ENCODE measurements around the gene ORM2. TPM values are rescaled to one million over a fixed set of nuclear protein-coding genes. Genes with fewer than 3 reads are reported as not detected.
"Not testable (repeated sequence)": the region's sequence is repeated elsewhere in the genome, so short reads cannot be mapped to it uniquely, and the experiment has no call there.

Gene ORM2
- total RNA-seq, 2 donors from 2014 or later: 0.59 to 0.80 TPM

DNA sequence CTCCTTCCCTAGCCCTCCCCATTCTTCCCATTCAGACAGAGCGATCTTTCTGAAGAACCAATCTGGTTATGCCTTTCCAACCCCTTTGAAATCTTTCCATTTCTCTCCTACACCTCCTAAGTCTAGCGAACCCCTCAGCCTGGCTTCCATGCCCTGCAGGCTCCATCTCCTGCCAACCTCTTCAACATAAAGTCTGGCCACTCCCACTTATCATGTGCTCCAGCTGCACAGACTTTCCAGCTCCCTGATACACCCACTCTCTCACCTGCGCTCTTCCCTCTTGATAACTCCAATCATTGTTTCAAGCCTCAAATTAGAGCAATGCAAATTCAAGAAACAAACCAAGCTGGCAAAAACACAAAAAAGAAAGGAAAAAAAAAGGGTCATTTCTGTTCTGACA, 10.5 kb upstream of the ORM2 start:
- no peaks in the 10 kb centered on the region for H3K27me3 Mint-ChIP-seq (ENCODE audit: insufficient read depth)
- WGBS, 2 experiments (ENCODE audit: insufficient coverage in 1 of 2, insufficient read length in 1 of 2): 88 to 91% methylated on average over 2 to 3 of the region's 3 CpGs

GRCh38 chr9:114320710-114321109, 9.0 kb upstream of the ORM2 start:
- DNase-seq: peak; percentile 9
- not testable (repeated sequence) for H3K27ac Mint-ChIP-seq; H3K9me3 ChIP-seq (ENCODE audit: control insufficient read depth, low read length); H3K4me3 ChIP-seq (ENCODE audit: low read length); H3K4me1 Mint-ChIP-seq; H3K27me3 ChIP-seq (ENCODE audit: control insufficient read depth, insufficient read depth, low read length, poor library complexity, severe bottlenecking); H3K36me3 ChIP-seq (ENCODE audit: control insufficient read depth, insufficient read depth, low read length); H3K27me3 Mint-ChIP-seq (ENCODE audit: insufficient read depth); H3K4me1 ChIP-seq (ENCODE audit: control insufficient read depth, insufficient read depth, low read length); H3K27ac ChIP-seq (ENCODE audit: low read depth, low read length); H3K36me3 Mint-ChIP-seq (ENCODE audit: low read depth); H3K9ac ChIP-seq (ENCODE audit: extremely low read depth, low read length, poor library complexity, severe bottlenecking); H3K9me3 Mint-ChIP-seq; H3K4me3 Mint-ChIP-seq
- 99 to 100% methylated on average over 2 to 7 of the region's 7 CpGs for WGBS, 2 experiments (ENCODE audit: insufficient coverage in 1 of 2, insufficient read length in 1 of 2)

More for the DNA sequence above, 10.5 kb upstream of the ORM2 start:
- no peak overlapping the region for H3K27ac ChIP-seq (ENCODE audit: low read depth, low read length)
- no peak overlapping the region for H3K4me3 Mint-ChIP-seq
- no peaks in the 10 kb centered on the region for H3K9me3 ChIP-seq (ENCODE audit: control insufficient read depth, low read length)
- no peak overlapping the region for H3K27ac Mint-ChIP-seq
- H3K27me3 ChIP-seq (ENCODE audit: control insufficient read depth, insufficient read depth, low read length, poor library complexity, severe bottlenecking): no peaks in the 10 kb centered on the region
- H3K9ac ChIP-seq (ENCODE audit: extremely low read depth, low read length, poor library complexity, severe bottlenecking): no peak overlapping the region
- no peaks in the 10 kb centered on the region for H3K36me3 ChIP-seq (ENCODE audit: control insufficient read depth, insufficient read depth, low read length)
- no peaks in the 10 kb centered on the region for H3K4me1 ChIP-seq (ENCODE audit: control insufficient read depth, insufficient read depth, low read length)
- no peaks in the 10 kb centered on the region for H3K36me3 Mint-ChIP-seq (ENCODE audit: low read depth)
- DNase-seq: peak; percentile 19
- no peak overlapping the region for H3K4me3 ChIP-seq (ENCODE audit: low read length)
- no peaks in the 10 kb centered on the region for H3K9me3 Mint-ChIP-seq
- H3K4me1 Mint-ChIP-seq: no peaks in the 10 kb centered on the region
- TF ChIP-seq, protein P1, sequence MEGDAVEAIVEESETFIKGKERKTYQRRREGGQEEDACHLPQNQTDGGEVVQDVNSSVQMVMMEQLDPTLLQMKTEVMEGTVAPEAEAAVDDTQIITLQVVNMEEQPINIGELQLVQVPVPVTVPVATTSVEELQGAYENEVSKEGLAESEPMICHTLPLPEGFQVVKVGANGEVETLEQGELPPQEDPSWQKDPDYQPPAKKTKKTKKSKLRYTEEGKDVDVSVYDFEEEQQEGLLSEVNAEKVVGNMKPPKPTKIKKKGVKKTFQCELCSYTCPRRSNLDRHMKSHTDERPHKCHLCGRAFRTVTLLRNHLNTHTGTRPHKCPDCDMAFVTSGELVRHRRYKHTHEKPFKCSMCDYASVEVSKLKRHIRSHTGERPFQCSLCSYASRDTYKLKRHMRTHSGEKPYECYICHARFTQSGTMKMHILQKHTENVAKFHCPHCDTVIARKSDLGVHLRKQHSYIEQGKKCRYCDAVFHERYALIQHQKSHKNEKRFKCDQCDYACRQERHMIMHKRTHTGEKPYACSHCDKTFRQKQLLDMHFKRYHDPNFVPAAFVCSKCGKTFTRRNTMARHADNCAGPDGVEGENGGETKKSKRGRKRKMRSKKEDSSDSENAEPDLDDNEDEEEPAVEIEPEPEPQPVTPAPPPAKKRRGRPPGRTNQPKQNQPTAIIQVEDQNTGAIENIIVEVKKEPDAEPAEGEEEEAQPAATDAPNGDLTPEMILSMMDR (conservative IDR thresholded peaks at IDR 0.05): no peak

GRCh38 chr9:114321759-114322158, 7.9 kb upstream of the ORM2 start:
- no peak for DNase-seq
- TF ChIP-seq, protein P1 (conservative IDR thresholded peaks at IDR 0.05): no peak
- WGBS, 2 experiments (ENCODE audit: insufficient coverage in 1 of 2, insufficient read length in 1 of 2): 87 to 92% methylated on average over 6 to 8 of the region's 8 CpGs
- H3K27ac ChIP-seq (ENCODE audit: low read depth, low read length): no peak overlapping the region
- H3K4me3 Mint-ChIP-seq: no peak overlapping the region
- H3K4me3 ChIP-seq (ENCODE audit: low read length): no peak overlapping the region
- no peaks in the 10 kb centered on the region for H3K36me3 Mint-ChIP-seq (ENCODE audit: low read depth)
- H3K9me3 Mint-ChIP-seq: no peaks in the 10 kb centered on the region
- H3K36me3 ChIP-seq (ENCODE audit: control insufficient read depth, insufficient read depth, low read length): no peaks in the 10 kb centered on the region
- H3K4me1 Mint-ChIP-seq: no peaks in the 10 kb centered on the region
- no peaks in the 10 kb centered on the region for H3K9me3 ChIP-seq (ENCODE audit: control insufficient read depth, low read length)
- H3K27me3 Mint-ChIP-seq (ENCODE audit: insufficient read depth): no peaks in the 10 kb centered on the region
- H3K4me1 ChIP-seq (ENCODE audit: control insufficient read depth, insufficient read depth, low read length): no peaks in the 10 kb centered on the region
- no peak overlapping the region for H3K27ac Mint-ChIP-seq
- no peaks in the 10 kb centered on the region for H3K27me3 ChIP-seq (ENCODE audit: control insufficient read depth, insufficient read depth, low read length, poor library complexity, severe bottlenecking)
- H3K9ac ChIP-seq (ENCODE audit: extremely low read depth, low read length, poor library complexity, severe bottlenecking): no peak overlapping the region

DNA sequence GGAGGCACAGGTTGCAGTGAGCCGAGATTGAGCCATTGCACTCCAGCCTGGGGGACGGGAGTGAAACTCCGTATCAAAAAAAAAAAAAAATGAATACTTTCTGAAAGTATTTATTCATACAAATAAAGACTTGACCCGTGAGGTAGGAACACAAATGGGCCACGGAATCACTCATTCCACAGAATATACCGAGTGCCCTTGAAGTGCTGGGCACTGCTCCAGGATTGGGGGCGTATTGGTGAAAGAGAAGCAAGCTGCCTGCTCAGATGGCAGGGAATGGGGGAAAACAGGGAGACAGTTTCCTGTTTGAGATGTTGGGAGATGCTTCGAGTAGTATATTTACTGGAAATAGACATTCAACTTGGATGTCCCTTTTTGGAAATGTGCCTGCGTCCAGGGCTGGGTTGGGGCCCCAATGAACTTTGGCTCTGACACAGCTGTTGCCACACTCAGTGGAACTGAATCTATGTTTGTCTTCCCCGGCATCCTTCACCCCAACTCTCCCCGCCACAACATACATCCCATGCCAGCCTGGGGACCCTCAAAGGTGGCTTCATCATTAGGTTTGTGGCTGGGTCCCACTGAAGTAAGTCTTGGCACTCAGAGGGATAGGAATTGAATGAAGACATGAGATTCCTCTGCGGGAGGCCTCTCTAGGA, 7.4 kb upstream of the ORM2 start:
- not testable (repeated sequence) for H3K4me1 Mint-ChIP-seq; H3K36me3 Mint-ChIP-seq (ENCODE audit: low read depth); H3K9me3 Mint-ChIP-seq; DNase-seq; H3K36me3 ChIP-seq (ENCODE audit: control insufficient read depth, insufficient read depth, low read length); H3K27ac Mint-ChIP-seq; H3K27ac ChIP-seq (ENCODE audit: low read depth, low read length); H3K4me1 ChIP-seq (ENCODE audit: control insufficient read depth, insufficient read depth, low read length); H3K9ac ChIP-seq (ENCODE audit: extremely low read depth, low read length, poor library complexity, severe bottlenecking); H3K9me3 ChIP-seq (ENCODE audit: control insufficient read depth, low read length); H3K4me3 ChIP-seq (ENCODE audit: low read length); H3K27me3 Mint-ChIP-seq (ENCODE audit: insufficient read depth); H3K4me3 Mint-ChIP-seq; H3K27me3 ChIP-seq (ENCODE audit: control insufficient read depth, insufficient read depth, low read length, poor library complexity, severe bottlenecking)
- WGBS, 2 experiments (ENCODE audit: insufficient coverage in 1 of 2, insufficient read length in 1 of 2): 92 to 94% methylated on average over 4 to 8 of the region's 12 CpGs

DNA sequence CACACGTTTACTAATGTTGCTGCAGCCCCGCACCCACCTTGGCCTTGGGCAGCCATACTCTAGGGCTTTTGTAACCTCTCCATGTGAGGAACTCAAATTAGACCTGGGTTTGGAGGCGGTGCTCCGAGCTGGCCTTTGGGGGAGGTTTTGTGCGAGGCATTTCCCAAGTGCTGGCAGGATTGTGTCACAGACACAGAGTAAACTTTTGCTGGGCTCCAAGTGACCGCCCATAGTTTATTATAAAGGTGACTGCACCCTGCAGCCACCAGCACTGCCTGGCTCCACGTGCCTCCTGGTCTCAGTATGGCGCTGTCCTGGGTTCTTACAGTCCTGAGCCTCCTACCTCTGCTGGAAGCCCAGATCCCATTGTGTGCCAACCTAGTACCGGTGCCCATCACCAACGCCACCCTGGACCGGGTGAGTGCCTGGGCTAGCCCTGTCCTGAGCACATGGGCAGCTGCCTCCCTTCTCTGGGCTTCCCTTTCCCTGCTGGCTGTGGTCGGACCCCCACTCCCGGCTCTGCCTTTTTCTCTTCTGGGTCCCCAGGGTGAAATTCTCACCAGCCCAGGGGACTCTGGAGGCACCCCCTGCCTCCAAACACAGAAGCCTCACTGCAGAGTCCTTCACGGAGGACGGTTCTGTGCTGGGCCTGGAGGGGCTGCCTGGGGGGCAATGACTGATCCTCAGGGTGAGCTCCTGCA, 6.7 kb upstream of the ORM2 start, which contains the start of gene ORM1:
TSS of gene ORM1 (plus strand) at position 268 of the 701 bp plus-strand sequence. CDS start at position 304, 36 bp downstream.
- not testable (repeated sequence) for H3K9ac ChIP-seq (ENCODE audit: extremely low read depth, low read length, poor library complexity, severe bottlenecking); H3K4me1 Mint-ChIP-seq; H3K36me3 Mint-ChIP-seq (ENCODE audit: low read depth); H3K27me3 ChIP-seq (ENCODE audit: control insufficient read depth, insufficient read depth, low read length, poor library complexity, severe bottlenecking); H3K9me3 ChIP-seq (ENCODE audit: control insufficient read depth, low read length); H3K4me3 ChIP-seq (ENCODE audit: low read length); H3K9me3 Mint-ChIP-seq; H3K27ac Mint-ChIP-seq; H3K4me3 Mint-ChIP-seq; H3K4me1 ChIP-seq (ENCODE audit: control insufficient read depth, insufficient read depth, low read length); H3K27me3 Mint-ChIP-seq (ENCODE audit: insufficient read depth); H3K27ac ChIP-seq (ENCODE audit: low read depth, low read length); DNase-seq; H3K36me3 ChIP-seq (ENCODE audit: control insufficient read depth, insufficient read depth, low read length)
- WGBS, 2 experiments (ENCODE audit: insufficient coverage in 1 of 2, insufficient read length in 1 of 2): 100% methylated on average over 1 of the region's 15 CpGs; no CpG with 5 or more reads in 1 of the 2 experiments

All from endodermal cell (in vitro differentiated cells).